Loucy (cell line): ENCODE measurements around the gene H1-8.

Source experiments
- CTCF ChIP-seq: fragments of 200-600 bp; sonication (generic); conservative IDR thresholded peaks from 2 replicates; pipeline ENCODE4 v1.5.1; 2014; ENCODE audit warnings: mild to moderate bottlenecking, antibody characterized with exemption, low read length
- EZH2phosphoT487 ChIP-seq: fragments of 200-600 bp; IDR thresholded peaks from 2 replicates; pipeline ENCODE4 v1.6.1; 2018; ENCODE audit warnings: antibody characterized with exemption, mild to moderate bottlenecking, moderate library complexity, borderline replicate concordance

GRCh38 chr3:129557548-129557894 is 14.5 kb downstream of the H1-8 start:
- TF ChIP-seq CTCF = no peak
- TF ChIP-seq EZH2phosphoT487 = no peak
